GM12878 (cell line): ENCODE measurements around the gene CTNNBL1. TPM values are rescaled to one million over a fixed set of nuclear protein-coding genes. Genes with fewer than 3 reads are reported as not detected.

ENCODE experiments used
- CBX3 ChIP-seq: fragments of 200-600 bp; sonication (generic); IDR thresholded peaks from 2 replicates; pipeline ENCODE4 v1.6.1; 2016; ENCODE audit warnings: low read depth, borderline replicate concordance
- CREM ChIP-seq: IDR thresholded peaks from 2 replicates; pipeline ENCODE4 v1.6.1; 2014; ENCODE audit warnings: antibody characterized with exemption, low read depth
- ESRRA ChIP-seq: IDR thresholded peaks from 2 replicates; pipeline ENCODE4 v1.6.1; 2012; ENCODE audit warnings: mild to moderate bottlenecking, low read length, improper control_type of control experiment
- EZH2 ChIP-seq: IDR thresholded peaks from 2 replicates; pipeline ENCODE4 v1.6.1; 2012; ENCODE audit warnings: low read depth, mild to moderate bottlenecking, control low read depth, inconsistent platforms, low read length, borderline replicate concordance; ENCODE audit not compliant: control insufficient read depth
- FOS ChIP-seq: IDR thresholded peaks from 3 replicates; pipeline ENCODE4 v1.6.1; 2011; ENCODE audit warnings: borderline replicate concordance; ENCODE audit not compliant: insufficient read length; ENCODE audit errors: extremely low read depth
- GABPA ChIP-seq: IDR thresholded peaks from 2 replicates; pipeline ENCODE4 v1.6.1; 2014; ENCODE audit warnings: antibody characterized with exemption, low read depth, mild to moderate bottlenecking, inconsistent platforms
- HCFC1 ChIP-seq: fragments of 150-350 bp; IDR thresholded peaks from 2 replicates; pipeline ENCODE4 v1.6.1; 2014; ENCODE audit warnings: low read length
- IKZF2 ChIP-seq, 2 experiments: fragments of 450-650 bp; IDR thresholded peaks; 2 replicates each; pipeline ENCODE4 v1.6.1; 2017; ENCODE audit warnings: mild to moderate bottlenecking in 2 of 2, moderate library complexity in 2 of 2
- JUNB ChIP-seq: IDR thresholded peaks from 2 replicates; pipeline ENCODE4 v1.6.1; 2016; ENCODE audit warnings: antibody characterized with exemption, mild to moderate bottlenecking
- KDM1A ChIP-seq: fragments of 200-600 bp; sonication (generic); IDR thresholded peaks from 2 replicates; pipeline ENCODE4 v1.6.1; 2016; ENCODE audit warnings: borderline replicate concordance
- MEF2B ChIP-seq: fragments of 450-650 bp; IDR thresholded peaks from 2 replicates; pipeline ENCODE4 v1.6.1; 2018; ENCODE audit warnings: mild to moderate bottlenecking, moderate library complexity; ENCODE audit not compliant: partially characterized antibody, poor library complexity, severe bottlenecking
- MXI1 ChIP-seq: fragments of 150-350 bp; IDR thresholded peaks from 2 replicates; pipeline ENCODE4 v1.6.1; 2011; ENCODE audit warnings: low read depth, mild to moderate bottlenecking, inconsistent platforms, low read length, improper control_type of control experiment
- NRF1 ChIP-seq: conservative IDR thresholded peaks from 2 replicates; pipeline ENCODE4 v1.6.1; 2011; ENCODE audit warnings: mild to moderate bottlenecking, low read depth, low read length, improper control_type of control experiment
- POLR2AphosphoS5 ChIP-seq: IDR thresholded peaks from 2 replicates; pipeline ENCODE4 v1.6.1; 2011; ENCODE audit warnings: mild to moderate bottlenecking, low read length, inconsistent platforms
- RAD21 ChIP-seq: IDR thresholded peaks from 2 replicates; pipeline ENCODE4 v1.6.1; 2011; ENCODE audit warnings: mild to moderate bottlenecking, low read depth, low read length, moderate library complexity; ENCODE audit not compliant: insufficient read depth
- RFX5 ChIP-seq: IDR thresholded peaks from 2 replicates; pipeline ENCODE4 v1.6.1; 2011; ENCODE audit warnings: low read depth, low read length, improper control_type of control experiment
- SMAD5 ChIP-seq: IDR thresholded peaks from 2 replicates; pipeline ENCODE4 v1.6.1; 2016; ENCODE audit warnings: antibody characterized with exemption, low read depth
- SREBF1 ChIP-seq: IDR thresholded peaks from 2 replicates; pipeline ENCODE4 v1.6.1; 2012; ENCODE audit warnings: mild to moderate bottlenecking, low read length
- SRF ChIP-seq, 2 experiments: IDR thresholded peaks; 2 replicates each; pipeline ENCODE4 v1.6.1; 2011; ENCODE audit warnings: low read depth in 2 of 2, low read length in 2 of 2, mild to moderate bottlenecking in 1 of 2, moderate library complexity in 1 of 2
- ZBTB11 ChIP-seq: fragments of 450-650 bp; formaldehyde crosslinking; IDR thresholded peaks from 2 replicates; pipeline ENCODE4 v1.5.0; 2022; ENCODE audit warnings: mild to moderate bottlenecking, missing genetic modification characterization
- ZNF217 ChIP-seq: fragments of 450-650 bp; IDR thresholded peaks from 2 replicates; pipeline ENCODE4 v1.6.1; 2017; ENCODE audit warnings: antibody characterized with exemption, mild to moderate bottlenecking
- polyA plus RNA-seq, 11 experiments: library from polyadenylated mRNA; depleted of rRNA in 4 of 11; unstranded in 6 of 11; stranded (reverse) in 5 of 11; fragments of >200 nt; fragmentation: Nextera tagmentation in 4 of 11; fragmentation: Illumina TruSeq in 1 of 11; extraction: Ambion mirVana in 4 of 11; extraction: Trizol in 1 of 11; gene quantifications; 1 replicate in 1 of 11; 2 replicates in 10 of 11; pipeline versions ENCODE4 v1.2.1 to v1.2.3, GENCODE V29; 2011 to 2016; ENCODE audit warnings: inconsistent platforms in 2 of 11, missing spikeins in 2 of 11, low read depth in 1 of 11
- total RNA-seq, 4 experiments: library from RNA; depleted of rRNA in 3 of 4; stranded (reverse); fragments of >200 nt in 3 of 4; fragmentation: Illumina TruSeq in 1 of 4; extraction: Trizol in 1 of 4; gene quantifications; 2 replicates each; pipeline versions ENCODE4 v1.2.1 to v1.2.3, GENCODE V29; 2013 to 2021
- TF ChIP-seq, protein P1 (sequence below): fragments of 450-650 bp; formaldehyde crosslinking; IDR thresholded peaks from 2 replicates; pipeline ENCODE4 v1.4.0; 2020; ENCODE audit warnings: mild to moderate bottlenecking, moderate library complexity
- TF ChIP-seq, protein P2 (sequence below): fragments of 450-650 bp; IDR thresholded peaks from 2 replicates; pipeline ENCODE4 v1.6.1; 2017; ENCODE audit warnings: mild to moderate bottlenecking

Gene CTNNBL1
- total and polyA plus RNA-seq, 10 of the 15 experiments (the other 5 are each of a cell fraction or from before 2014, with no cell fraction given): 43.1 to 102 (median 67.8) TPM

DNA sequence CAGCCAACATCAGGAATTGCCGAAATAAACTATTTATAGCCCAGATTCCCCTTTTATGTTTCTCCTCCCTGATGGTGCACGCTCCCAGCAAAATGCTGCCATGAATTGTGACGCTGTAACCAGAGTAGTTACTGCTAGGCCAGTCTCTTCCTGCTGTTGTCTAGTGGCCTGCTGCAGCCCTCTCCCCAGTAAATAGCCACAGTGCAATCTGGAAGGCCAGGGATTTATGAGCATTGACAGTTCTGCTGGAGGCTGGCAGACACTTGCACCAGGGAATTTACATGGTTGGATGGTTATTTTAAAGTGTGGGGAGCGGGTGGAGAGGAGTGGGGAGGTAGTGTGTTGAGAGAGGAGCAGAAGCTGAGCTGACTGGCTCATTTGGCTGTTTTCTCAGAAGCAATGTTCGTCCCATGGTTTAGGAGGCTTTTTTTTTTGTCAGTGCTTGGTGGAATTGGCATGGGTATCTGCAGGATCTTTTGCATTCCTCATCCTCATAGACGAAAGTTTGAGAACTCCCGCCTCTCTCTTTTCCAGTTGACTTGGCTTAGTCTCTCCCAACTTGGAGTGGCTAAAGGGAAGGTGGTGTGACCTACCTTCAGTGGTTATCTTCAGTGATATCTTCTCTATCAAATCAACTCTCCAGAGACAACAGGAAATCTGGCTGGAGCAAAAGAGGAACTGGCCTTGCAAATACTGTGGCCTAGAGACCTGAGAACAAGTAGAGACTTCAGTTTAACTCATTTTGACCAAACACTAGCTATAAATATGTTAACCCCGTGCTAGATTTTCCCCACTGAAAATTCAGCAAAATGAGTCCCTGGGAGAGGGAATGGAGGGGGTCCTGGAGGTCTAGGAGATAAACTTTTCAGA lies 109.8 kb downstream of the CTNNBL1 start (continued):
- TF ChIP-seq, protein P1, sequence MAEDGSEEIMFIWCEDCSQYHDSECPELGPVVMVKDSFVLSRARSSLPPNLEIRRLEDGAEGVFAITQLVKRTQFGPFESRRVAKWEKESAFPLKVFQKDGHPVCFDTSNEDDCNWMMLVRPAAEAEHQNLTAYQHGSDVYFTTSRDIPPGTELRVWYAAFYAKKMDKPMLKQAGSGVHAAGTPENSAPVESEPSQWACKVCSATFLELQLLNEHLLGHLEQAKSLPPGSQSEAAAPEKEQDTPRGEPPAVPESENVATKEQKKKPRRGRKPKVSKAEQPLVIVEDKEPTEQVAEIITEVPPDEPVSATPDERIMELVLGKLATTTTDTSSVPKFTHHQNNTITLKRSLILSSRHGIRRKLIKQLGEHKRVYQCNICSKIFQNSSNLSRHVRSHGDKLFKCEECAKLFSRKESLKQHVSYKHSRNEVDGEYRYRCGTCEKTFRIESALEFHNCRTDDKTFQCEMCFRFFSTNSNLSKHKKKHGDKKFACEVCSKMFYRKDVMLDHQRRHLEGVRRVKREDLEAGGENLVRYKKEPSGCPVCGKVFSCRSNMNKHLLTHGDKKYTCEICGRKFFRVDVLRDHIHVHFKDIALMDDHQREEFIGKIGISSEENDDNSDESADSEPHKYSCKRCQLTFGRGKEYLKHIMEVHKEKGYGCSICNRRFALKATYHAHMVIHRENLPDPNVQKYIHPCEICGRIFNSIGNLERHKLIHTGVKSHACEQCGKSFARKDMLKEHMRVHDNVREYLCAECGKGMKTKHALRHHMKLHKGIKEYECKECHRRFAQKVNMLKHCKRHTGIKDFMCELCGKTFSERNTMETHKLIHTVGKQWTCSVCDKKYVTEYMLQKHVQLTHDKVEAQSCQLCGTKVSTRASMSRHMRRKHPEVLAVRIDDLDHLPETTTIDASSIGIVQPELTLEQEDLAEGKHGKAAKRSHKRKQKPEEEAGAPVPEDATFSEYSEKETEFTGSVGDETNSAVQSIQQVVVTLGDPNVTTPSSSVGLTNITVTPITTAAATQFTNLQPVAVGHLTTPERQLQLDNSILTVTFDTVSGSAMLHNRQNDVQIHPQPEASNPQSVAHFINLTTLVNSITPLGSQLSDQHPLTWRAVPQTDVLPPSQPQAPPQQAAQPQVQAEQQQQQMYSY (CRISPR knock-in tag): no peak
- TF ChIP-seq, protein P2, sequence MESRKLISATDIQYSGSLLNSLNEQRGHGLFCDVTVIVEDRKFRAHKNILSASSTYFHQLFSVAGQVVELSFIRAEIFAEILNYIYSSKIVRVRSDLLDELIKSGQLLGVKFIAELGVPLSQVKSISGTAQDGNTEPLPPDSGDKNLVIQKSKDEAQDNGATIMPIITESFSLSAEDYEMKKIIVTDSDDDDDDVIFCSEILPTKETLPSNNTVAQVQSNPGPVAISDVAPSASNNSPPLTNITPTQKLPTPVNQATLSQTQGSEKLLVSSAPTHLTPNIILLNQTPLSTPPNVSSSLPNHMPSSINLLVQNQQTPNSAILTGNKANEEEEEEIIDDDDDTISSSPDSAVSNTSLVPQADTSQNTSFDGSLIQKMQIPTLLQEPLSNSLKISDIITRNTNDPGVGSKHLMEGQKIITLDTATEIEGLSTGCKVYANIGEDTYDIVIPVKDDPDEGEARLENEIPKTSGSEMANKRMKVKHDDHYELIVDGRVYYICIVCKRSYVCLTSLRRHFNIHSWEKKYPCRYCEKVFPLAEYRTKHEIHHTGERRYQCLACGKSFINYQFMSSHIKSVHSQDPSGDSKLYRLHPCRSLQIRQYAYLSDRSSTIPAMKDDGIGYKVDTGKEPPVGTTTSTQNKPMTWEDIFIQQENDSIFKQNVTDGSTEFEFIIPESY: no peak
- TF ChIP-seq MEF2B (peak; percentile 69), FOS (no peak), SRF (IDR thresholded peaks at IDR 0.05; ENCODE audit: low read depth in 2 of 2, low read length in 2 of 2) (no peak), RFX5 (no peak), ESRRA (no peak), SMAD5 (no peak), CREM (no peak), NRF1 (no peak), KDM1A (no peak), POLR2AphosphoS5 (no peak), RAD21 (no peak), MXI1 (no peak), SREBF1 (no peak), EZH2 (no peak), IKZF2 (IDR thresholded peaks at IDR 0.05) (peak; percentile 65 to 76; a peak in 3 of 4 replicates), JUNB (no peak), ZBTB11 (CRISPR knock-in tag) (no peak), GABPA (no peak), HCFC1 (no peak), ZNF217 (no peak), CBX3 (no peak)
